GM12872 (cell line): ENCODE results near the gene TNFRSF11A.
A peak's percentile ranks its signal among the peaks of the same experiment; 100 is the strongest.

Experiments
- TF ChIP-seq, protein P1 (sequence below): IDR thresholded peaks from 3 replicates; pipeline ENCODE4 v1.5.1; 2011; ENCODE audit warnings: low read depth, mild to moderate bottlenecking, low read length, moderate library complexity; ENCODE audit not compliant: insufficient read depth

The TNFRSF11A gene

GRCh38 chr18:62324917-62325805, at the start of gene TNFRSF11A:
TNFRSF11A (plus strand) TSS chr18:62325310; CDS start chr18:62325353, 43 bp downstream.
- TF ChIP-seq, protein P1, sequence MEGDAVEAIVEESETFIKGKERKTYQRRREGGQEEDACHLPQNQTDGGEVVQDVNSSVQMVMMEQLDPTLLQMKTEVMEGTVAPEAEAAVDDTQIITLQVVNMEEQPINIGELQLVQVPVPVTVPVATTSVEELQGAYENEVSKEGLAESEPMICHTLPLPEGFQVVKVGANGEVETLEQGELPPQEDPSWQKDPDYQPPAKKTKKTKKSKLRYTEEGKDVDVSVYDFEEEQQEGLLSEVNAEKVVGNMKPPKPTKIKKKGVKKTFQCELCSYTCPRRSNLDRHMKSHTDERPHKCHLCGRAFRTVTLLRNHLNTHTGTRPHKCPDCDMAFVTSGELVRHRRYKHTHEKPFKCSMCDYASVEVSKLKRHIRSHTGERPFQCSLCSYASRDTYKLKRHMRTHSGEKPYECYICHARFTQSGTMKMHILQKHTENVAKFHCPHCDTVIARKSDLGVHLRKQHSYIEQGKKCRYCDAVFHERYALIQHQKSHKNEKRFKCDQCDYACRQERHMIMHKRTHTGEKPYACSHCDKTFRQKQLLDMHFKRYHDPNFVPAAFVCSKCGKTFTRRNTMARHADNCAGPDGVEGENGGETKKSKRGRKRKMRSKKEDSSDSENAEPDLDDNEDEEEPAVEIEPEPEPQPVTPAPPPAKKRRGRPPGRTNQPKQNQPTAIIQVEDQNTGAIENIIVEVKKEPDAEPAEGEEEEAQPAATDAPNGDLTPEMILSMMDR, result peak; percentile 57; the same call in 2 of the 3 replicates

GRCh38 chr18:62277045-62277444, 48.1 kb upstream of the TNFRSF11A start:
- TF ChIP-seq, protein P1, result no peak

DNA sequence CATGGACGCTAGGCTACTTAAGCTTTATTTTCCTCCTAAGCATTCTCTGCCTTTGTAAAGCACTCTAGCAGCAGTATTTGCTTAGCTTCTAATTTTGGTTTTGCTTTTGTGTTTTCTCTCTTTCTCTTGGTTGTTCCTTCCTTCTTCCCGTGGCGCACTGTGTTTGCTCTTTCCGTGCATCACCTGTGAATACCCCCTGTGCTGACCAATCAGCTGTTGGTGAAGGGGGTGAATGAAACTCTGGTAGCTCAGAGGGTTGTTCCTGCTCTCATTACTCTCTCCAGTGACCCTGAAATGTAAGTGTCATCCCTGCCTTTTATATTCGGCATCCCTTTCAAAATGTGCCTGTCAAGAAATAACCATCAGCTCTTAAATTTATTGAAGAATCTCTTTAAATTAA, 45.5 kb upstream of the TNFRSF11A start:
- TF ChIP-seq, protein P1, result no peak

GRCh38 chr18:62280058-62280457, 45.1 kb upstream of the TNFRSF11A start:
- TF ChIP-seq, protein P1, result no peak

- TF ChIP-seq, protein P1, result no peak
These were observed 44.3 kb upstream of the TNFRSF11A start for GRCh38 chr18:62280786-62281185.

GRCh38 chr18:62281684-62282083, 43.4 kb upstream of the TNFRSF11A start:
- TF ChIP-seq, protein P1, result no peak

GRCh38 chr18:62282188-62282629, 42.9 kb upstream of the TNFRSF11A start:
- TF ChIP-seq, protein P1, result no peak
